Measurements from ENCODE around the gene PLIN4. TPM values are rescaled to one million over a fixed set of nuclear protein-coding genes. Genes with fewer than 3 reads are reported as not detected.
"Not testable (repeated sequence)": the region's sequence is repeated elsewhere in the genome, so short reads cannot be mapped to it uniquely, and the experiment has no call there.

Gene PLIN4
- total RNA-seq, 1 experiment from 2014 or later = not detected

DNA sequence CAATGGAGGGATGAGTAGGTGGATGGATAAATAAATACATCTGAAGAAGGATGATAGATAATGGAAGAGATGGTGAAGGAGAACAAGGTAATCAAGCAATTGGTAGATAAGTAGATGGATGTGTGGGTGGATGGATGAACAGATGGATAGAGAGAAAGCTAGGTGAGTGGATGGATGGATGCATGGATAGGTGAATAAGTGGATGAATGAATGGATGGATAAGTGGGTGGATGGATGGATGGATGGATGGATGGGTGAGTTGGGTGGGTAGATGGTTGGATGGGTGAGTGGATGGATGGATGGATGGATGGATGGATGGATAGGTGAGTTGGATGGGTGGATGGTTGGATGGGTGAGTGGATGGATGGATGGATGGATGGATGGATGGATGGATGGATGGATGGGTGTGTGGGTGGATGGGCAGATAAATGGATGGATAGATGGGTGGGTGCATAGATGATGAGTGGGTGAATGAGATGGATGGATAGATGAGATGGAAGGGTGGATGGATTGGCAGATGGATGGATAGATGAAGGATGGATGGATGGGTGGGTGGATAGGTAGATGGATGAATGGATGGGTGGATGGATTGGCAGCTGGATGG lies 34.9 kb upstream of the PLIN4 start:
- Histone ChIP-seq H3K36me3 (no peaks in the 10 kb centered on the region), H3K9me3 (no peaks in the 10 kb centered on the region), H3K4me3 (no peak overlapping the region), H3K27me3 (no peaks in the 10 kb centered on the region)
- no peak for DNase-seq

DNA sequence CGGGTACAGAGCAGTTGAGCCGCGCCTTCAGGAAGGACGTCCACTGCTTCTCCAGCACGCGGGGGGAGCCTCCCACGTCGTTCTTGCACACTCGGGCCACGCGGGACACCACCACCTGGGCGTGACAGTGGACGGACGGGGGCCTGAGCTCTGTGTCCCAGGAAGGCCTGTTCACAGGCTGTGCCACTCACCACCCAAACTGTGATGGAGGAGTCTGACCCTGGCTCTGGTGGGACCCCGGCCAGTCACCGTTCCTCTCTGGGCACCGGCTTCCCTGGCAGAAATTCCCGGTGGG lies 34.2 kb upstream of the PLIN4 start:
- H3K9me3 ChIP-seq = no peaks in the 10 kb centered on the region
- DNase-seq = no peak
- no peak overlapping the region for H3K4me3 ChIP-seq
- no peaks in the 10 kb centered on the region for H3K36me3 ChIP-seq
- no peaks in the 10 kb centered on the region for H3K27me3 ChIP-seq

DNA sequence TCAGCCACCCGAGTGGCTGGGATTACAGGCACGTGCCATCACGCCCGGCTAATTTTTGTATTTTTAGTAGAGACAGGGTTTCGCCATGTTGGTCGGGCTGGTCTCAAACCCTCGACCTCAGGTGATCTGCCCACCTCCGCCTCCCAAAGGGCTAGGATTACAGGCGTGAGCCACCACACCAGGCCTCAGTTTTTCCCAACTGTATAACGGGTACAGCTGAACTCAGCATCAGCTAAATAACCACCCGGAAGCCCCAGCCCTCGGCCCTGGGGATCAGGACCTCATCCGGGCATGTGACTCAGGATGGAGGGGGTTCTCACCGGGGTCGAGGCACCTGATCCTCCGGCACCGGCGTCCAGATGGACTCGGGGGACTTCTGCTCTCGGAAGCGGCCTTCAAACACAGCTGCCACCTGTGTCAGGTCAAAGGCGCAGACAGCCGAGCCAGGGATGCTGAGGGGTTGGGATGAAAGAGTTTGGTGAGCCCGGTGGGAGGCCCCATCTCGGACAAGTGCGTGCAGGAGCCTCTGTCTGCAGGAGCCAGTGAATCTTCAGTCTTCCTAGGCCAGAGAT lies 32.3 kb upstream of the PLIN4 start:
- no peak overlapping the region for H3K4me3 ChIP-seq
- no peak for DNase-seq
- H3K27me3 ChIP-seq = no peaks in the 10 kb centered on the region
- H3K36me3 ChIP-seq = no peaks in the 10 kb centered on the region
- no peaks in the 10 kb centered on the region for H3K9me3 ChIP-seq

DNA sequence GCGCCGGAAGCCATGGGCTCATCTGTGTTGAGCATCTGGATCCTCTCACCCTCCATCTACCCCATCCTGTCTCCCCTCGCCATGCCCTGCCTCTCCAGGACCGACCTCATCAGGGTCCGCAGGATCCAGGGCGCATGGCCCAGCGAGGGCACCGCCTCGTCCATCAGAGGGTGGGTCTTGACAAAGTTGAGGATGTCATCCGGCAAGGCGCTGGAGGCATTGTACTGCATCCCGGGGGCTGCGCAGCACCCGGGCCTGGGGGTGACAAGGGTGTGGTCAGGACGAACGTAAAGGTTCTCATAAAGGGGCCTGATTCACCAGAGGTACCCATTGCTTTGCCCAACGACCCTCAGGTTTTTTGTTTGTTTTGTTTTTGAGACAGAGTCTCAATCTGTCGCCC lies 31.7 kb upstream of the PLIN4 start:
- H3K9me3 ChIP-seq = no peaks in the 10 kb centered on the region
- H3K27me3 ChIP-seq = no peaks in the 10 kb centered on the region
- no peak for DNase-seq
- H3K36me3 ChIP-seq = no peaks in the 10 kb centered on the region
- no peak overlapping the region for H3K4me3 ChIP-seq

DNA sequence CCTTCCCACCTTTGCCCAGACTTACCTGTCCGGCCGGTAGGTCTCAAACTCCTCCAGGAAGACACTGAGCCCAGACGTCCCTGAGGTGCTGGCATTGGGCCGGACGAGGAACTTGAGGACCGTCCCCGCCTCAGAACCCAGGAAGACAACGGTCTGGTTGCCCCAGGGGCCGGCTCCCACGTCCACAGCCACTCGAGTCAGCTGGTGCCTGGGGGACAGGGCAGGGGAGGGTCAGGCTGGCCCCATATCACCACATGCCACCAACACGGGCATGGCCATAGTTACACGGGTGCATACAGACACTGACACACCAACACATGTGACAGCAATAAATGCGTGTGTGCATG lies 29.9 kb upstream of the PLIN4 start:
- no peaks in the 10 kb centered on the region for H3K9me3 ChIP-seq
- DNase-seq = no peak
- H3K36me3 ChIP-seq = no peaks in the 10 kb centered on the region

DNA sequence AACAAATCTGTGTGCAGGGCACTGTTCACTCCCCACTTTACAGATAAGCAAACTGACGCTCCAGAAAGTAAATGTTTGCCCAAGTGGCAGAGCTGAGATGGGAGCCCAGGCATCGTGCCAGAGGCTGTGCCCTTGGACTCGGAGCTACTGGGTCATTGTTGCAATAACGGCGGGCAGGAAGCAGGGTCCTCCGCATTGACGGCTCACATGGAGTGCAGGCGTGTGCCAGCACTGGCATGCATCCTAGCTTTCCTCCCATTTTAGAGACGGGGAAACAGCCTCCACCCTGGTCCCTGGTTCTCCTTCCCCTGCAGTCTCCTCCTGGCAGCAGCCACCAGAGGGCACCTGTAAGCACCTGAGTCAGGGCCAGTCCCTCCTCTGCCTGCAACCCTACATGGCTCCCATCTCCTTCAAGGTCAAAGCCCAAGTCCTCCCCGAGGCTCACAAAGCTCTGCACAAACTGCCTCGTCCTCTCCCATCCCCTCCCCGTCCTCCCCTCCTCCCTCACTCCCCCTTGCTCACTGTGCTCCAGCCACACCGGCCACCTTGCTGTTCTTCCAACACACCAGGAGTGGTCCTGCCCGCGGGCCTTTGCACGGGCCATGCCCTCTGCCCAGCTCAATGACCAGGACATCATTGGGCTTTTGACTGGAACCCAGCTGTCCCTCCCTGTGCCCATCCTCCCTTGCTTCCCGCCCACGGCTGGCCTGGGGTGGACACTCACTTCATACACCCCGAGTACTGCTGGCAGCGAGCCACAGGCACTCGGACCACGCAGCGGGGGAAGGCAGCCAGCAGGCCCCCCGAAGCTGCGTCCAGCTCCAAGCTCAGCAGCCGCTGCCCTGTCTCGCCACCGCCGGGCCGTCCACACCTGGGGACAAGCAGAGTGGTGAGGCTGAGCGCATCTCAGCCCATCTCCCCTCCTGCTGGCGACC lies 29.3 kb upstream of the PLIN4 start:
- no peaks in the 10 kb centered on the region for H3K36me3 ChIP-seq
- no peaks in the 10 kb centered on the region for H3K9me3 ChIP-seq
- H3K27me3 ChIP-seq = no peaks in the 10 kb centered on the region
- peak; percentile 33 for DNase-seq
- no peak overlapping the region for H3K4me3 ChIP-seq

More for the DNA sequence above, 29.9 kb upstream of the PLIN4 start:
- no peak overlapping the region for H3K4me3 ChIP-seq
- no peaks in the 10 kb centered on the region for H3K27me3 ChIP-seq

DNA sequence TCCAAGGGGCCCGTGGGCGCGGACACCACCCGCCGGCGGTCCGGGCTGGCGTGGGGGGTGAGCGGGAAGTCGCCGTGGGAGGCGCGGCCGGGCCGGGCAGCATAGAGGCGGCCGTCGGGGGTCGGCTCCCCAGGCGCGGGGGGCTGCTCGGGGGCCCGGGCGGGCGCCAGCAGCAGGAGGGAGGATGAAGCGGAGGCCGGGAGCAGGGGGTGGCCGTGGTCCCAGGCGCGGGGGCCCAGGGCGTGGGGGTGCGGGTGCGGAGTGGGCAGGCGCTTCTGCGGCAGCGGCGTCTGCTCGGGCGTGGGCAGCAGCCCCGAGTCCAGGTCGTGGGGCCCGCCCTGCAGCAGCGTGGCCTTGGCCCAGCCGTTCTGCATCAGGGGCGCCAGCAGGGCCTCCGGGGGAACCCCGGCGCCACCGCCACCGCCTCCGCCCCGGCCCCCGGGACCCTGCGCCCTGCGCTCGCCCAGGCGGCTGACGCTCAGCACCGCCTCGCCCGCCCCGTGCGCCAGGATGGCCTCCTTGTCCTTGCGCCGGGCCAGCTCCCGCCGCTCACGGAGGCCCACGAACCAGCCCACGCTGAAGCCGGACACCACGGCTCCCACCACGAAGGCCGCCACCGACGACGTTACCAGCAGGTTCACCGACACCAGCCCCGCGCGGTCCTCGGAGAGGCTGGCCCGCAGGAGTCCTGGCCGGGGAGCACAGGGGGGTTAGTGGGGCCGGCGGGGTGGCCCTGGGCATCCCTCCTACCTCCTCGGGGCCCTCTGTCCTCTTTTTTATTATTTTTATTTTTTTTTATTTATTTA lies 25.8 kb upstream of the PLIN4 start:
- H3K36me3 ChIP-seq = no peaks in the 10 kb centered on the region
- no peaks in the 10 kb centered on the region for H3K9me3 ChIP-seq
- DNase-seq = no peak
- no peak overlapping the region for H3K4me3 ChIP-seq
- no peaks in the 10 kb centered on the region for H3K27me3 ChIP-seq

DNA sequence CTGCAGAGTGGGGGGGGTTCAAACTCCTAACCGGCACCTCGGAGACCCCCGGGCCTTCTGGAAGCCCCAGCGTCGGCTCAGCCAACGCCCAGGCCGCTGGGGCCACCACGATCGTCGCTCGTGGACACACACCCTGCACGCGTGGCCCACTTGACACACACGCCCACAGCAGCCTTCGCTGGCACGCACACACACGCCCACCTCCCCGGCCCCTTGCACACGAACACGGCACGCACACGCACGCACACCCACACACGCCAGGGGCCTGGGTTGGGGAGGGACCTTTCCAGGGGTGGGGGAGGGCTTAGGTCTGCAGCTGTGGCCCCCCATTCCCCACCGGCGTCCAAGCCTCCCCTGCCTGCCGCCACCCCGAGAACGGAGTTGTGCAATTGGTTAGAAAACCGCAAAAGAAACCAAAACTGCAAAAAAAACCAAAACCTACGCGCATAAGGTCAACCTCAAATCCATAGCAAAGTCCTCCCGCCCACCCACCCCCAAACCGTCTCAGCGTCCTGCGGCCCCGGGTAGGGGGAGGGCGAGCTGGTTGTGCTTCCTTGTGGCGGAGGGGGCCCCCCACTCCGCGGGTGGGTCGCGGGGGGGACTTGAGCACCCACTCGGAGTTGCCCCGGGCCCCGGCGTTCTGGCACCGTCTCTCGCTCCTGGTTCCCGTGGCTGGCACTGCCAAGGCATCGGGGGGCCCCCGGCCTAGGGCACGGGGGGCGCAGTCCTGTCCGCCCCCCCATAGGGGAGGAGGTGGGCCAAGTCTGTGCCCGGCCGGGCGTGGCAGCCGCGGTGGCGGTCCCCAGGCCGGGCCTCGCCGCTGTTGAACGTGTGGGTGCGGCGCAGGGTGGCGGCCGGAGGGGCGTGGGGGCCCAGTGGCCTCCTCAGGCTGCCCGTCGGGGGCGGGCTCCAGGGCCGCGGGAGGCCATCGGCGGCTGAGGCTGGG lies 24.9 kb upstream of the PLIN4 start:
- DNase-seq = no peak
- Histone ChIP-seq H3K36me3 (no peaks in the 10 kb centered on the region), H3K27me3 (no peaks in the 10 kb centered on the region), H3K4me3 (no peak overlapping the region), H3K9me3 (no peaks in the 10 kb centered on the region)

DNA sequence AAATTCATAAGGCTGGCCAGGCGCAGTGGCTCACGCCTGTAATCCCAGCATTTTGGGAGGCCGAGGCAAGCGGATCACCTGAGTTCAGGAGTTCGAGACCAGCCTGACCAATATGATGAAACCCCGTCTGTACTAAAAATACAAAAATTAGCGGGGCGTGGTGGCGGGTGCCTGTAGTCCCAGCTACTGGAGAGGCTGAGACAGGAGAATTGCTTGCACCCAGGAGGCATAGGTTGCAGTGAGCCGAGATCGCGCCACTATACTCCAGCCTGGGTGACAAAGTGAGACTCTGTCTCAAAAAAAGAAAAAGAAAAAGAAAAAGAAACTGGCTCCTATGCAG lies 23.5 kb upstream of the PLIN4 start:
- not testable (repeated sequence) for H3K36me3 ChIP-seq, H3K27me3 ChIP-seq, H3K9me3 ChIP-seq, H3K4me3 ChIP-seq, DNase-seq

DNA sequence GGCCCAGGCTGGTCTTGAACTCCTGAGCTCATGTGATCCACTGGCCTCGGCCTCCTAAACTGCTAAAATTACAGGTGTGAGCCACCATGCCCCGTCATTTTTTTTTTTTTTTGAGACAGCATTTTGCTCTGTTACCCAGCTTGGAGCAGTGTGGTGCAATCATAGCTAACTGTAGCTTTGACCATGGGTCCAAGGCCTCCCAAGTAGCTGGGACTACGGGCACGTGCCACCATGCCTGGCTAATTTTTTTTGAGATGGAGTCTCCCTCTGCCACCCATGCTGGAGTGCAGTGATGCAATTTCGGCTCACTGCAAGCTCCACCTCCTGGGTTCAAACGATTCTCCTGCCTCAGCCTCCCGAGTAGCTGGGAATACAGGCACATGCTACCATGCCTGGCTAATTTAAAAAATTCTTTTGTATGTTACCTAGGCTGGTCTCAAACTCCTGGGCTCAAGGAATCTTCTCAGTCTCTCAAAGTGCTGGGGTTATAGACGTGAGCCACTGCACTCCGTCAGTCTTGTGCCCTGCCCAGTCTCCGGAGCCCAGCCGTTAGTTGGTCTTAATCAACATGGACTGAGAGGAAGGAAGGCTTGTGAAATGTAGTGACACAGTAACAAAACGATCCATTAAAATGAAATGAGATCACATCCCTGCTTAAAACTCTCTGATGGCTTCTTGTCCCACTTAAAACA lies 23.0 kb upstream of the PLIN4 start:
- DNase-seq = no peak

DNA sequence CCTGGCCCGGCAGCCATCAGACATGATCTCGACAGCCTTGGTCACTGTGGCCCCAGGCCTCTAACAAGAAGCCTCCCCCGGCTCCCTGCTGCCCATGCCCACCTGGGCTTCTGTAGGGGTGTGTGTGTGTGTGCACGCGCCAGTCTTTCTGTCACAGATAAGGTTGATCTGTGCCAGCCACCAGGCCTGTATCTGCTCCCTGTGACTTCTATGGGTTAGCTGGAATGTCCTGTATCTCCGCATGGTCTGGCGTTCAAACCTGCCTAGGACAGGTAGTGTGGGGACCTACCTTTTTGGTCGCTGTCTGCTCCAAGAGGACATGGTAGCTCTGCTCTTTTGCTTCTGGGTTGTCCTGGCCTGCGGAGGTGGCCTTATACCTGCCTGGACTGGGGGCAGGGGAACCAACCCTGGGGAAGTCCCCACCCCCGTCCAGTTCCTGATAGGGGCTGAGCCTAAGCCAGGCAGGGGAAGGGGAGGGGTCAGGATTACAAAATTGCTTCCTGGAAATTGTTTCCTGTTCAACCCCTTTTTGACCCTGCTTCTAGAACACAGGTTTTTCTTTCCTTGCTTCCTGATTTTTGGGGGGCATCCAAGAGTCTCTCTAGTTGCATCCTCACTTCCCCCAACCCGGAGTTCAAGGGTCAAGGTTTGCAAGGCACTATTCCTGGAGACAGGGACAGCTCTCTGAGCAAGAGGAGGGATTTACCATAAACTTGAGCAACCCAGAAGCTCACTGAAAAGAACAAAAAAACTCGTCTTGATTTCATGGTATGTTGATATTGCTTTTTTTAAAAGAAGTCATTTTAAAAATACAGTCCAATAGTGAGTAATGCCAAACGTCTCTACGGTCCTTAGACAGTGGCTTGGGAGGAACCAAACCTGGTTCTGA lies 21.7 kb upstream of the PLIN4 start, which contains the start of gene LRG1:
LRG1 (minus strand) TSS at position 344 of the 889 bp plus-strand sequence; CDS start at position 321, 23 bp downstream.
- no peaks in the 10 kb centered on the region for H3K9me3 ChIP-seq
- no peak within 1 kb of the TSS for H3K4me3 ChIP-seq
- no peaks in the 10 kb centered on the region for H3K27me3 ChIP-seq
- no peak for DNase-seq
- no peaks in the 10 kb centered on the region for H3K36me3 ChIP-seq

More for the DNA sequence above, 23.0 kb upstream of the PLIN4 start:
- H3K36me3 ChIP-seq = no peaks in the 10 kb centered on the region
- H3K4me3 ChIP-seq = no peak overlapping the region
- H3K27me3 ChIP-seq = no peaks in the 10 kb centered on the region
- H3K9me3 ChIP-seq = no peaks in the 10 kb centered on the region

DNA sequence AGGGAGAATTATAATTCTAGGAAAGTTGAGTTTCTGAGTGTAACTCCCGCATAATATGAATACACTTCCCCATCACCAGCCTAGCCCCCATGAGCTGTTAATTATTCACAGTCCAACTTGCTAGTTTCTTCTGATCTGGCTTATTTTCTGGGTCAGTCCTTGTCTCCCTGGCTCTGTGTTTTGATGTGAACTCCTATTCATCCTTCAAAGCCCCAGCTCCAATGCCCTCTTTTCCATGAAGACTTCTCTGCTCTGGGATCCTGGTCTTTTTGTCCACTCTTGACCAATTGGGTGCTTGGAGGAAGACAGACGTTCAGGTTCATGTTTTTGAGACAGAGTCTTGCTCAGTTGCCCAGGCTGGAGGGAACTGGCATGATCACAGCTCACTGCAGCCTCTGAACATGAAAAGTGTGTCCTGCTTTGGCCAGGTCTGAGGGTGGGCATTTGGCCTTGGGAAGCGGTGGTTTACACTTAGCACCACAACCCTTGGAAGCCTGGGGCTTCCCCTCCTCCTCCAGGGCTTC lies 20.9 kb upstream of the PLIN4 start:
- no peak for DNase-seq
- Histone ChIP-seq H3K9me3 (no peaks in the 10 kb centered on the region), H3K27me3 (no peaks in the 10 kb centered on the region), H3K36me3 (no peaks in the 10 kb centered on the region), H3K4me3 (no peak overlapping the region)

DNA sequence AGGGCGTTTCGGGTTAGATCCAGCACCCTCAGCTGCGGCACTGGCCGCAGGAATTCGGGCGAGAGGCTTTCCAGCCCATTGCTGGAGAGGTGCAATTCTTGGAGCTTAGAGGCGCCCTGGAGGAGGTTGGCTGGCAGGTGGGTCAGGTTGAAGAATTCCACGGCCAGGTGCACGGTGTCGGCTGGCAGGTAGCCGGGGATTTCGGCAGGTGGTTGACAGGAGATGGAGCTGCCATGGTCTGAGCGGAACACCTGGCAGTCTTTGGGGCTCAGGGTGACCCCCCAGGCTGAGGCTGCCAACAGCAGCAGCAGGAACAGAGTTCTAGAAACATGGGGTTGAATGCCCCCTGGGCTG lies 20.3 kb upstream of the PLIN4 start:
- no peaks in the 10 kb centered on the region for H3K36me3 ChIP-seq
- no peaks in the 10 kb centered on the region for H3K27me3 ChIP-seq
- no peak overlapping the region for H3K4me3 ChIP-seq
- no peak for DNase-seq
- H3K9me3 ChIP-seq = no peaks in the 10 kb centered on the region

DNA sequence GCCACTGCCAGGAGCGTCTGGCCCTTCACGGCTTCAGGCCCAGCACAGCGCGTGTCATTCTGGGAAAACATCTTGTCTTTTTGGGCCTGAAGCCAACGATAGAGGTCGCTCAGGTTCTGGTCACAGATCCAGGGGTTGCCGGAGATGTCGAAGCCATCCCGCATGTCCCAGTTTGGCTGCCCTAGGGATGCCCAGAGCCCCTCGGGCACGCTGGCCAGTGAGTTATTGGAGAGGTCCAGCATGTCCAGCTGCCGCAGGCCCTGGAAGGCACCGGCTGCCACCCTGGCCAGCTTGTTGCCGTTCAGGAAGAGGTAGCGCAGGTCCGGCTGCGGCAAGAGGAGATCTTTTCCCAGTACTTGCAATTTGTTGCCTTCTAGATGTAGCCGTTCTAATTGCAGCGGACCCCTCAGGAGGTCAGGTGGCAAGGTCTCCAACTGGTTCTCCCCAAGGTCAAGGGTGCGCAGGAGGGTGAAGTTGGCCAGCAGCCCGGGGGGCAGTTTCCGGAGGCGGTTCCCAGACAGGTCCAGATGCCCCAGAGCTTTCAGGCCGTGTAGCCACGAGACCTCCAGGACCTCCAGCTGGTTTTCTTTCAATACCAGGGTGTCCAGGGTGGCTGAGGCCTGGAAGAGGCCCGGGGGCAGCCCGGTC lies 19.8 kb upstream of the PLIN4 start:
- Histone ChIP-seq H3K36me3 (no peaks in the 10 kb centered on the region), H3K27me3 (no peaks in the 10 kb centered on the region), H3K4me3 (no peak overlapping the region), H3K9me3 (no peaks in the 10 kb centered on the region)
- DNase-seq = no peak
